ENCODE results near the gene TAPBP.

- TF ChIP-seq CTCF (IDR thresholded peaks at IDR 0.05; ENCODE audit: borderline replicate concordance, extremely low read depth, low read length, poor library complexity, severe bottlenecking) (no peak), EZH2 (IDR thresholded peaks at IDR 0.05; ENCODE audit: borderline replicate concordance, low read depth, low read length, severe bottlenecking) (no peak)
These were observed 39.7 kb downstream of the TAPBP start for GRCh38 chr6:33273924-33274902.
